Activated CD8-positive, alpha-beta memory T cell treated with anti-CD3 and anti-CD28 coated beads, Interleukin-2, amount 50 U/mL, for 48 hours (primary cell): ENCODE results near the gene FIBIN.
"Not testable (repeated sequence)": the region's sequence is repeated elsewhere in the genome, so short reads cannot be mapped to it uniquely, and the experiment has no call there.

Experiments
- DNase-seq: peaks from one replicate; pipeline ENCODE4 v3.0.0-alpha.2; 2020

FIBIN gene

GRCh38 chr11:26993965-26994457, at the start of gene FIBIN:
Gene FIBIN, plus strand, starts transcription at chr11:26994112. Its CDS starts 415 bp downstream, at chr11:26994527.
- DNase-seq: no peak

- DNase-seq: no peak
Observed at GRCh38 chr11:26944866-26945664, 48.8 kb upstream of the FIBIN start.

GRCh38 chr11:26946257-26946716, 47.6 kb upstream of the FIBIN start:
- DNase-seq: no peak

GRCh38 chr11:26947379-26947844, 46.5 kb upstream of the FIBIN start:
- DNase-seq: no peak

- no peak for DNase-seq
Observed at GRCh38 chr11:26947904-26948639, 45.8 kb upstream of the FIBIN start.

- no peak for DNase-seq
Observed at GRCh38 chr11:26948881-26949280, 45.0 kb upstream of the FIBIN start.

- DNase-seq: no peak
Observed at GRCh38 chr11:26949846-26950245, 44.1 kb upstream of the FIBIN start.

- DNase-seq: no peak
Observed at GRCh38 chr11:26950260-26950719, 43.6 kb upstream of the FIBIN start.

- DNase-seq: no peak
Observed at GRCh38 chr11:26951809-26952515, 42.0 kb upstream of the FIBIN start.

GRCh38 chr11:26953770-26954392, 40.0 kb upstream of the FIBIN start:
- DNase-seq: no peak

GRCh38 chr11:26958005-26958701, 35.8 kb upstream of the FIBIN start:
- DNase-seq: no peak

- no peak for DNase-seq
Observed at GRCh38 chr11:26958702-26959049, 35.2 kb upstream of the FIBIN start.

GRCh38 chr11:26960281-26960680, 33.6 kb upstream of the FIBIN start:
- DNase-seq: no peak

GRCh38 chr11:26963764-26964163, 30.1 kb upstream of the FIBIN start:
- DNase-seq: no peak

- no peak for DNase-seq
Observed at GRCh38 chr11:26964339-26964738, 29.6 kb upstream of the FIBIN start.

GRCh38 chr11:26964847-26965485, 28.9 kb upstream of the FIBIN start:
- not testable (repeated sequence) for DNase-seq

GRCh38 chr11:26971961-26972360, 22.0 kb upstream of the FIBIN start:
- DNase-seq: no peak

- no peak for DNase-seq
Observed at GRCh38 chr11:26974069-26974783, 19.7 kb upstream of the FIBIN start.

- DNase-seq: no peak
Observed at GRCh38 chr11:26974996-26975395, 18.9 kb upstream of the FIBIN start.

GRCh38 chr11:26976389-26976788, 17.5 kb upstream of the FIBIN start:
- DNase-seq: no peak

- DNase-seq: not testable (repeated sequence)
Observed at GRCh38 chr11:26977209-26977608, 16.7 kb upstream of the FIBIN start.
